ENCODE measurements around the gene NRP2.

GRCh38 chr2:205696331-205696926 lies 14.1 kb downstream of the NRP2 start:
- TF ChIP-seq POLR2A (IDR thresholded peaks at IDR 0.05; ENCODE audit: low read length) = no peak
- no peak for TF ChIP-seq GATA1 (IDR thresholded peaks at IDR 0.05; ENCODE audit: low read depth, low read length)

Measured in erythroblast (primary cell).